Activated CD8-positive, alpha-beta memory T cell treated with anti-CD3 and anti-CD28 coated beads, Interleukin-2, amount 50 U/mL, for 24 hours (primary cell): ENCODE data around the gene TMEM255B.
"Not testable (repeated sequence)": the region's sequence is repeated elsewhere in the genome, so short reads cannot be mapped to it uniquely, and the experiment has no call there.

Experiments used
- DNase-seq: peaks from one replicate; pipeline ENCODE4 v3.0.0-alpha.2; 2020; ENCODE audit errors: extremely low read depth

TMEM255B gene

DNA sequence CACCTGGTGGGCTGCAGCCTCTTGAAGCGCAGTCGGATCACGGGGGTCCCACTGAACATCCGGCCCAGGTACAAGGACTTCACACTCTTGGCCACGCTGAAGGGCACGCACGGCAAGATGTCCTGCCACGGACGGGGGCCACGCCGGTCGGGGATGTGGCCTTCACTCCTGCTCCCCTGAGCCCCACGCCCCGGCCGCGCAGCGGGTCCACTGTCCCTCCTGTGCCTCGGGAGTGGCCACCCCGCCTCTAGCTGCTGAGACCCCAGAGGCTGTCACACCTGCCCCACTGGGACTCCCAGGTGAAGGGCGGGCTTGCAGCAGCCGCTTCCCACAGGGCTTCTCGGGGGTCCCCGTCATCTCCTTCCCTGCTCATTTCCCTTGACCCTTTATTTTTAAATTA lies 73.6 kb downstream of the TMEM255B start:
- no peak for DNase-seq

GRCh38 chr13:113833111-113833830 lies 74.2 kb downstream of the TMEM255B start:
- DNase-seq: no peak

GRCh38 chr13:113834006-113834405 lies 75.0 kb downstream of the TMEM255B start:
- DNase-seq: not testable (repeated sequence)

DNA sequence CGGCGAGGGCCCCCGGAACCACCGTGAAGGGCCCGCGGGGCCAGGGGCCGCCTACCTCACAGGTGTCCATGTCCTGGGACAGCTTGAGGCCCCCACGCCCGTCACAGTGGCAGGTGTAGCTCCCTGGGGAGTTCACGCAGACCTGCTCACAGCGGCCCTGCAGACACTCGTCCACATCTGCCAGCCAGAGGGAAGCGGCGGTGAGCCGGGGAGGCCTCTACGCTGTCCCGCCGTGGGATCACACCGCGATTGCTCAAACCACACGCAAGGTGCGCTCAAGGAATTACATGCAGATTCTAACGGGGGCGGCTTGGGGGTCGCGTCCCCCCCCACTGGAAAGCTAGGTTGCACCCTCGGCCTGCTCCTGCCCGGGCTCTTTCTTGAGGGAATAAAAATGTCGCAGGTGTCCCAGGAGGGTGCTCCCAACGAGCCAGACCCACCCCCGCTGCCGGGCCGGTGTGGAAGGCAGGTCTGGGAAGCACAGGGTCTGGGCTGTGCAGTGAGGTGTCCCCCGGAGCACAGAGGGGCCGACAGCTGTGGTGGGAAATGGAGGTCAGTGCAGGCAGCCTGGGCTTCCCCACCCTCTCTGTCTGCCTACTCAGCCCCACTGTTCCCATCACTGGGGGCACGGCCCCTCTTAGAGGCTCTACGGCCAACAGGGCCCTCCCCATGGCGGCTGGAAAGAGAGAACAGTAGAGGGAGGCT lies 75.6 kb downstream of the TMEM255B start:
- no peak for DNase-seq

GRCh38 chr13:113835461-113836270 lies 76.6 kb downstream of the TMEM255B start:
- DNase-seq: no peak

DNA sequence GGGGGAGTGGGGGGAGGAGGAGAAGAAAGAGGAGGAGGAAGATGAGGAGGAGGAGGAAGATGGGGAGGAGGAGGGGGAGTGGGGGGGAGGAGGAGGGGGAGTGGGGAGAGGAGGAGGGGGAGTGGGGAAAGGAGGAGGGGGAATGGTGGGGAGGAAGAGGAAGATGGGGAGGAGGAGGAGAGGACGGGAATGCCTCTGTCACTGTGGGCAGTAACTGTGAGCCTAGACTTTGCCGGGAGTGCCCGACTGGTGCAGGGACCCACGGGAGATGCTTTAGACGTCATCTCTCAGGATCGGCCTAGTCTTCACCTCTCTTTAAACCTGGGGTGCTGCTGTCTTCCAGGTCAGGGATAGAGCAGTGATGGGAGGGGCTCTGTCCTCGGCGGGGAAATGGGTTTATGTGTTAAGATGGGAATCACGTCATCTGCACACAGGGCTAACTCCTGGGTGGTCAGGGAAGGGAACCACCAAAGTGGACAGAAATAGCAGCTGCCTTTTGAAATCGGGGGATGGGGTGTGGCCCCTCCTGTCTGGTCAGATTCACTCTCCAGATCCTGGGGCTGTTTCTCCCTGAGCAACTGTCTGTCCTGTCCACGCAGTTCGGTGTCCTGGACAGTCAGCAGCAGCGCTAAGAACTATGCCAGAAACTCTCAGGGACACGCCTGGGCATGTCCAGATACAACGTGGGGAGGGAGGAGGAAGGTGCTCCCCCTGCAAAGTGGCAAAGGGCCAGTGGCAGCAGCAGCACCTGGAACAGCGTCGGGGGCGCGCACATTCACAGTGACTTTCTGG lies 77.9 kb downstream of the TMEM255B start:
- DNase-seq: no peak

DNA sequence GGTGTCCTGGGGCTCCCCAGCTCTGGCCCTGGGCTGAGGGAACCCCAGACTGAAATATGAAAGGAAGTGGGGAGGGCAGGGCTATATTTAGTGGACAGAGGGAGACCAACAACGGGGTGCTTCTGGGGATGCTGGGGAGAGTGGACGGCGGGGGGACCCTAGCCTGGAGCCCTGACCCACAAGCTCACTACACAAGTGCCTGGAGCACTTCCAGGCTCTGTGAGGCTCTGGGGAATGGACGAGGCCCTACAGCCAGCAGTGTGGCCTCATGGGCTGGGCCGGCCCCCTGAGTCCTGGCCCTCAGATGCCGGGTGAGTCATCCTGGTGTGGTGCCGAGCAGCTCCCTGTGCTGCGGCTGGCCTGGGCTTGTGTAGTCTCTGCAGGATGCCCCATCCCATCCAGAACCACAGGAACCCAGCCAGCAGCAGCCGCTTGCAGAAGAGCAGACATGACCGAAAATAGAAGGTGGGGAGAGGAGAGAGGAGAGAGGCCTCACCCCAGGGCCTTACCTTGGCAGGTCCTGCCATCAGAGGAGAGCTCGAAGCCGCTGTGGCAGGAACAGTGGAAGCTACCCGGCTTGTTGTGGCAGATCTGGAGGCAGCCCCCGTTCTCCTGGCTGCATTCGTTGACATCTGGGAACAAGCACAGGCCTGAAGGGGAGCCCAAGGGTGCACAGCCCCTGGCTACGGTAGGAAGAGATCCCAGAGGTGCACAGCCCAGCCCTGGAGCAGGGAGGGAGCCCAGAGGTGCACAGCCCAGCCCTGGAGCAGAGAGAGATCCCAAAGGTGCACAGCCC lies 78.7 kb downstream of the TMEM255B start:
- no peak for DNase-seq

DNA sequence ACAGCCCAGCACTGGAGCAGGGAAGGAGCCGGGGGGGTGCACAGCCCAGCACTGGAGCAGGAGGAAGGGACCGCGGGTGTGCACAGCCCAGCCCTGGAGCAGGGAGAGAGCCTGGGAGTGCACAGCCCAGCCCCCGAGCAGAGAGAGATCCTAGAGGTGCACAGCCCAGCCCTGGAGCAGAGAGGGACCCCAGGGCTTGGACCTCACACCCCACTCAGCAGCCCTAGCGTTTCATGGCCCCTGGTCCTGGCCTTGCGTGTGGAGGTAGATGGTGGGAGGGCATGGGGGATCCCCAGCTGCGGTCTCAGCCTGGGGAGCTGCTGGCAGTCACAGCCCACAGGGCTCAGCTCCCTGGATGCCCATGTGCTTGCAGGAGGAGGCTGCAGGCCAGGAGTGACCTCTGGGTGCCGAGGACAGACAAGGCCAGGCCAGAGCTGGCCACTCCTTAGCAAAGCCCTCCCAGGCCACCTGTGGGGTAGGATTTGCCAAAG lies 79.7 kb downstream of the TMEM255B start:
- no peak for DNase-seq

GRCh38 chr13:113839536-113840204 lies 80.6 kb downstream of the TMEM255B start:
- no peak for DNase-seq

DNA sequence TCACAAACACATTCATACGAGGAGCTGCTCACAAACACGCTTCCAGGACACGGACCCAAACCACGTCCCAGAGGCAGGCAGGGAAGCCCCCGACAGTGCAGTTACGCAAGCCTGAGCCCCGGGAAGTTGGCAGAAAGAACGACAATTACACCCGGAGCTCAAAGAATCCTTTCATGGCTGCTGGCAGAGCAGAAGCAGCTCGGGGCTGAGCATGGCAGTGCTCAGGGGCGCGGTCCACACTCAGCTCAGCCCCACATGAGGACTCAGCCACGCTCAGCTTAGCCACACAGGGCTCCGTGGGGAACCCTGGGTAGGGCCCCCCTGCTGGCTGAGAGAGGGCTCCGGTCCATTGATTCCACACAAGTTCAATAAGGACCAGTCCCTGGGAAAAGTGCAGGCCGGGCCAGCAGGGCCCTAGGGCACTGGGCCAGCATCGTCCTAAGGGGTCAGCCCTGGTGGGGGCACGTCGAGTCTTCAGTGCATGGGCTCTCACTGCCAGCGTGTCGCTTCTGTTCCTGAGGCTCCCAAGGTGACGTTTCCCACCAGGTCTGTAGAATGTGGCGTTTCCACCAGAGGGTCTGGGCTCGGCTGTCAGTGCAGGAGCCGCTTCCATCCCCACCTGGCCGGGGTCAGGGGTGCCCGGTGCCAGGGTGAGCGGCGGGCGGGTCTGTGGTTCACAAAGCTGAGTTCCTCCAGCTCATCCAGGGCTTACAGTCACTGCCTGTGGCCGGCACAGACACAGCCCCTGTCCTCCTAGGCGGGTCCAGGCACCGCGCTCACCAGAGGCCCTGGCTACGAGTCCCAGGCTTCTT lies 81.7 kb downstream of the TMEM255B start:
- DNase-seq: no peak

GRCh38 chr13:113841353-113841650 lies 82.3 kb downstream of the TMEM255B start:
- DNase-seq: no peak

- no peak for DNase-seq
Measured at GRCh38 chr13:113842336-113843062, 83.5 kb downstream of the TMEM255B start.

DNA sequence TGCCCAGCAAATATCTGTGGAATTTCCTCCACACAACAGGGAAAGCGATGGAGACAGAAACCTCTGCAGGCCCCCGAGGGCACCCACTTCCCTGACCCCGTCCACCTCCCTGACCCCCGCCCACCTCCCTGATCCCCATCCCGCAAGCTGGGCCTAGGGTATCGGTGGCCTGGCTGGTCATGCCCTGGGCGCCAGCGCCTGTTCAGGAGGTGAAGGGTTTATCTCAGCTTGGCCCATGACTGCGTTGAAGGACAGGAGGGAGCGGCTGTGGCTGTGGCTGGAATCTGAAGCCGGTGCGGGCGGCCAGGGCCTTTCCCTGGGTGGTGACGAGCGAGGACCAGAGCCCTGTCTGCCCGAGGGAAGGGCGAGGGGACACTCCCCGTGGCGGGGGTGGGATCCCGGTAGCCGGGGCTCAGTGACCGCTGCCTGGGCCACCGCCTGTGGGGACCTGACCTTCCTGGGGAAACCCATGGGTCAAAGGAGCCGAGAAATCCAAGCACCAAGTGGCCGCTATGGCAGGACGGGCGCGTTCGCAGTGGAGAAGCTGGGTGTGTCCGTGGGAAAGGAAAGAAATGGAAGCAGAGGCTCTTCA lies 84.1 kb downstream of the TMEM255B start:
- DNase-seq: no peak

- DNase-seq: no peak
Measured at GRCh38 chr13:113843864-113844556, 85.0 kb downstream of the TMEM255B start.

- no peak for DNase-seq
Measured at GRCh38 chr13:113845055-113845454, 86.0 kb downstream of the TMEM255B start.

GRCh38 chr13:113845723-113846635 lies 87.0 kb downstream of the TMEM255B start:
- no peak for DNase-seq
